ENCODE measurements around the gene PDE5A.

Gene PDE5A

GRCh38 chr4:119480331-119480730 is 148.3 kb downstream of the PDE5A start:
- H2AFZ ChIP-seq (ENCODE audit: low read depth, low read length), result no peak overlapping the region
- H3K36me3 ChIP-seq (ENCODE audit: insufficient read depth, low read length), result peaks cover 56% of the 10 kb centered on the region
- H3K4me2 ChIP-seq (ENCODE audit: insufficient read depth, low read length), result no peak overlapping the region
- DNase-seq (no peak), ATAC-seq (ENCODE audit: insufficient read depth, low read depth) (no peak)
- H3K4me1 ChIP-seq (ENCODE audit: insufficient read depth, low read length), result no peaks in the 10 kb centered on the region
- H3K79me2 ChIP-seq (ENCODE audit: insufficient read depth, low read length), result no peaks in the 10 kb centered on the region
- H3K27ac ChIP-seq (ENCODE audit: low read length), result no peak overlapping the region
- H3K9me3 ChIP-seq (ENCODE audit: insufficient read depth, low read length, severe bottlenecking), result no peaks in the 10 kb centered on the region
- no peak for TF ChIP-seq EZH2 (IDR thresholded peaks at IDR 0.05; ENCODE audit: borderline replicate concordance, low read depth, low read length, severe bottlenecking)
- TF ChIP-seq CTCF (IDR thresholded peaks at IDR 0.05; ENCODE audit: borderline replicate concordance, extremely low read depth, low read length, poor library complexity, severe bottlenecking), result no peak
- no peak overlapping the region for H3K9ac ChIP-seq (ENCODE audit: low read depth, low read length)
- H4K20me1 ChIP-seq (ENCODE audit: insufficient read depth, low read length), result no peaks in the 10 kb centered on the region
- no peaks in the 10 kb centered on the region for H3K27me3 ChIP-seq (ENCODE audit: insufficient read depth, low read length, poor library complexity)
- H3K4me3 ChIP-seq (ENCODE audit: low read depth in 1 of 2, low read length in 2 of 2), result no peak overlapping the region

- Histone ChIP-seq H3K4me2 (ENCODE audit: insufficient read depth, low read length) (no peak overlapping the region), H2AFZ (ENCODE audit: low read depth, low read length) (no peak overlapping the region), H3K27ac (ENCODE audit: low read length) (no peak overlapping the region), H3K9me3 (ENCODE audit: insufficient read depth, low read length, severe bottlenecking) (no peaks in the 10 kb centered on the region), H3K36me3 (ENCODE audit: insufficient read depth, low read length) (peaks cover 60% of the 10 kb centered on the region), H3K4me3 (ENCODE audit: low read depth in 1 of 2, low read length in 2 of 2) (no peak overlapping the region), H4K20me1 (ENCODE audit: insufficient read depth, low read length) (no peaks in the 10 kb centered on the region), H3K9ac (ENCODE audit: low read depth, low read length) (no peak overlapping the region), H3K4me1 (ENCODE audit: insufficient read depth, low read length) (no peaks in the 10 kb centered on the region), H3K79me2 (ENCODE audit: insufficient read depth, low read length) (no peaks in the 10 kb centered on the region), H3K27me3 (ENCODE audit: insufficient read depth, low read length, poor library complexity) (no peaks in the 10 kb centered on the region)
- TF ChIP-seq CTCF (IDR thresholded peaks at IDR 0.05; ENCODE audit: borderline replicate concordance, extremely low read depth, low read length, poor library complexity, severe bottlenecking), result no peak
- no peak for TF ChIP-seq EZH2 (IDR thresholded peaks at IDR 0.05; ENCODE audit: borderline replicate concordance, low read depth, low read length, severe bottlenecking)
- ATAC-seq (ENCODE audit: insufficient read depth, low read depth) (no peak), DNase-seq (no peak)
Observed at GRCh38 chr4:119479835-119480234, 148.8 kb downstream of the PDE5A start.

GRCh38 chr4:119479180-119479808 is 149.3 kb downstream of the PDE5A start:
- Histone ChIP-seq H4K20me1 (ENCODE audit: insufficient read depth, low read length) (no peaks in the 10 kb centered on the region), H3K4me2 (ENCODE audit: insufficient read depth, low read length) (no peak overlapping the region), H3K4me3 (ENCODE audit: low read depth in 1 of 2, low read length in 2 of 2) (no peak overlapping the region), H3K9ac (ENCODE audit: low read depth, low read length) (no peak overlapping the region), H2AFZ (ENCODE audit: low read depth, low read length) (no peak overlapping the region), H3K36me3 (ENCODE audit: insufficient read depth, low read length) (peaks cover 62% of the 10 kb centered on the region), H3K27ac (ENCODE audit: low read length) (no peak overlapping the region), H3K27me3 (ENCODE audit: insufficient read depth, low read length, poor library complexity) (no peaks in the 10 kb centered on the region), H3K9me3 (ENCODE audit: insufficient read depth, low read length, severe bottlenecking) (no peaks in the 10 kb centered on the region), H3K79me2 (ENCODE audit: insufficient read depth, low read length) (no peaks in the 10 kb centered on the region), H3K4me1 (ENCODE audit: insufficient read depth, low read length) (no peaks in the 10 kb centered on the region)
- ATAC-seq (ENCODE audit: insufficient read depth, low read depth) (no peak), DNase-seq (no peak)
- TF ChIP-seq CTCF (IDR thresholded peaks at IDR 0.05; ENCODE audit: borderline replicate concordance, extremely low read depth, low read length, poor library complexity, severe bottlenecking) (no peak), EZH2 (IDR thresholded peaks at IDR 0.05; ENCODE audit: borderline replicate concordance, low read depth, low read length, severe bottlenecking) (no peak)

All from DND-41 (cell line).